Measurements from ENCODE around the gene HNRNPA1. TPM values are rescaled to one million over a fixed set of nuclear protein-coding genes. Genes with fewer than 3 reads are reported as not detected.

Gene HNRNPA1
- total and polyA plus RNA-seq, 2 donors (not counting 3 experiments of a cell fraction or from before 2014, with no cell fraction given): 566 to 1,470 TPM

DNA sequence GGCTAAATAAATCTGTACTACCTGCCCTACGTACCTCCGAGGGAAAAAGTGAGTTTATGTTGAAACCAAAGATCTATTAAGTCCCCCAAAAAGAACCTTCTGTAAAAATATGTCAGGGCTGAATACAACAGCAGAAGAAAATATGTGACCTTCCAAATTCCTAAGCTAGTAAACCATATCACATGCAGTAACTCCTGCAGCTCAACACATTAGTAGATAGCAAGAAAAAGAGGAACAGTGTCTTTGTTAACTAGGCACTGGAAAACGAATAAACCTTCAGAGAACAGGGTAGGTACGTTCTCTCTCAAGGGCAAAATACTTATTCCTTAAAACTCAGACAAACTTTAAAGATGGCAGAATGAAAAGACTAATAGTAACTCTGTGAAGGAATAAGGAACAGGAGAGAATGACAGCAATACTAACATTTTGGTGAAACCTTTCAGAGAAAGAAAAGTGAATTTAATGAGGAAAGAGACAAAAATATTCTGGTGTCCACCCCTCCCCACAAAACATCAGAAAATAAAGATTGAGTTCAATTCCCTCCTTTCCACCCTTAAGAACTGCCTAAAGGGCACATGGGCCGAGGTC lies 18.6 kb upstream of the HNRNPA1 start:
- CTCF ChIA-PET: interaction anchor here (1.0 to 4.0 kb wide), 4 partner anchors 10 to 63 kb away, joined by 3 to 41 read pairs (median 6); partner anchors contain the start of gene COPZ1
- H3K4me3 ChIP-seq (replicated peaks in 1 of 3; ENCODE audit: insufficient read depth in 1 of 3, low read depth in 1 of 3, low read length in 3 of 3): no peak overlapping the region
- peak overlapping the region; percentile 1 for H3K27ac ChIP-seq (ENCODE audit: insufficient read depth, low read depth, low read length)
- H3K4me1 ChIP-seq (ENCODE audit: control insufficient read depth, extremely low read depth, insufficient read depth, low read length): peaks cover 40% of the 10 kb centered on the region
- no peak for TF ChIP-seq JUN (IDR thresholded peaks at IDR 0.05; ENCODE audit: borderline replicate concordance, insufficient read depth, insufficient read length, low read depth)
- TF ChIP-seq, protein P1, sequence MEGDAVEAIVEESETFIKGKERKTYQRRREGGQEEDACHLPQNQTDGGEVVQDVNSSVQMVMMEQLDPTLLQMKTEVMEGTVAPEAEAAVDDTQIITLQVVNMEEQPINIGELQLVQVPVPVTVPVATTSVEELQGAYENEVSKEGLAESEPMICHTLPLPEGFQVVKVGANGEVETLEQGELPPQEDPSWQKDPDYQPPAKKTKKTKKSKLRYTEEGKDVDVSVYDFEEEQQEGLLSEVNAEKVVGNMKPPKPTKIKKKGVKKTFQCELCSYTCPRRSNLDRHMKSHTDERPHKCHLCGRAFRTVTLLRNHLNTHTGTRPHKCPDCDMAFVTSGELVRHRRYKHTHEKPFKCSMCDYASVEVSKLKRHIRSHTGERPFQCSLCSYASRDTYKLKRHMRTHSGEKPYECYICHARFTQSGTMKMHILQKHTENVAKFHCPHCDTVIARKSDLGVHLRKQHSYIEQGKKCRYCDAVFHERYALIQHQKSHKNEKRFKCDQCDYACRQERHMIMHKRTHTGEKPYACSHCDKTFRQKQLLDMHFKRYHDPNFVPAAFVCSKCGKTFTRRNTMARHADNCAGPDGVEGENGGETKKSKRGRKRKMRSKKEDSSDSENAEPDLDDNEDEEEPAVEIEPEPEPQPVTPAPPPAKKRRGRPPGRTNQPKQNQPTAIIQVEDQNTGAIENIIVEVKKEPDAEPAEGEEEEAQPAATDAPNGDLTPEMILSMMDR (IDR thresholded peaks at IDR 0.05; ENCODE audit: extremely low read depth in 1 of 2, insufficient read depth in 1 of 2, low read depth in 1 of 2, low read length in 2 of 2): no peak
- POLR2A ChIA-PET: interaction anchor here (6.6 kb wide), 1 partner anchor 19 kb away, joined by 29 read pairs; the partner anchor contains the start of genes CBX5 and HNRNPA1
- no peak overlapping the region for H3K9ac ChIP-seq (replicated peaks; ENCODE audit: extremely low read depth, insufficient read depth, low read length)
- H3K36me3 ChIP-seq (ENCODE audit: control insufficient read depth in 2 of 2, extremely low read depth in 1 of 2, insufficient read depth in 2 of 2, low read length in 2 of 2): peaks cover 3 to 4% of the 10 kb centered on the region in 2 experiments
- dilution Hi-C loops (cut with MboI; ENCODE audit: extremely low pct_ligation_motif_present, low sequenced_read_pairs): no loop called here
- no TSS peak for BruUV-seq (replicated peaks)
- no peak overlapping the region for H2AFZ ChIP-seq (ENCODE audit: low read depth, low read length)
- peaks cover 32% of the 10 kb centered on the region for H3K79me2 ChIP-seq (ENCODE audit: control insufficient read depth, insufficient read depth, low read length)
- FAIRE-seq (no peak), DNase-seq (ENCODE audit: low read depth, low spot score) (no peak)
- no peaks in the 10 kb centered on the region for H3K27me3 ChIP-seq (ENCODE audit: control insufficient read depth in 2 of 2, insufficient read depth in 2 of 2, low read length in 2 of 2)
- no peaks in the 10 kb centered on the region for H4K20me1 ChIP-seq (replicated peaks; ENCODE audit: control insufficient read depth, extremely low read depth, insufficient read depth, low read length)
- intact Hi-C loops (cut with micrococcal nuclease): no loop called here
- no peaks in the 10 kb centered on the region for H3K9me3 ChIP-seq (replicated peaks; ENCODE audit: control insufficient read depth, insufficient read depth, low read length)
- no peaks in the 10 kb centered on the region for H3K9me1 ChIP-seq (replicated peaks; ENCODE audit: control insufficient read depth, extremely low read depth, insufficient read depth, low read length)
- peak overlapping the region; percentile 34 for H3K4me2 ChIP-seq (ENCODE audit: insufficient read depth, low read length)

DNA sequence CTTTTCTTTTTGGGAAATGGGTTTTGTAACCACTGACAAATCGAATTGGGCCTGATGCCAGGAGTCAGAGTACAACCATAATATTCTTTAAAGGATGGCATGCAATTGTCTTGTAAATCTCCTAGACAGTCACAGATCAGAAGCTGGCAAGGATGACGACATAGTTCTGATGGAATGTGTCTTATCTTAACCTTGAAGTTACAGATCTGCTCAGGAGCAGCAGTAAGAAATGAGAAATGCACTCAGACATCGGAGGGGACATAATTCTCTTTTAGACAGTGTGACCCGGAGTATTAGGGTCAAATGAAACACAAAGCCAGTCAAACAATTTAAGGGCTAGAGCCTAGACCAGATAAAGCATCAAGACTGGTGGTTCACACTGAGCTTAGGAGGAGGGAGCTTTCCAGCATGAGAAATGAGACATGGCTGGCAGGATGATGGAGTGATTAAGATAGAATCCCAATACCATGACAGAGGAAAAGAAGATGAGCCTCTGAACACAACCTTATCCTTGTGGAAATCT lies 18.1 kb upstream of the HNRNPA1 start:
- CTCF ChIA-PET: interaction anchor here (0.8 to 4.0 kb wide), 5 partner anchors 8 to 62 kb away, joined by 3 to 41 read pairs (median 4); partner anchors contain the start of gene COPZ1
- FAIRE-seq: no peak
- peak overlapping the region; percentile 1 for H3K27ac ChIP-seq (ENCODE audit: insufficient read depth, low read depth, low read length)
- H3K9me3 ChIP-seq (replicated peaks; ENCODE audit: control insufficient read depth, insufficient read depth, low read length): no peaks in the 10 kb centered on the region
- peak; percentile 54 for DNase-seq (ENCODE audit: low read depth, low spot score)
- H2AFZ ChIP-seq (ENCODE audit: low read depth, low read length): no peak overlapping the region
- H3K79me2 ChIP-seq (ENCODE audit: control insufficient read depth, insufficient read depth, low read length): peaks cover 30% of the 10 kb centered on the region
- no TSS peak for BruUV-seq (replicated peaks)
- peaks cover 40% of the 10 kb centered on the region for H3K4me1 ChIP-seq (ENCODE audit: control insufficient read depth, extremely low read depth, insufficient read depth, low read length)
- no peaks in the 10 kb centered on the region for H3K36me3 ChIP-seq (ENCODE audit: control insufficient read depth in 2 of 2, extremely low read depth in 1 of 2, insufficient read depth in 2 of 2, low read length in 2 of 2)
- POLR2A ChIA-PET: interaction anchor here (6.6 kb wide), 1 partner anchor 18 kb away, joined by 29 read pairs; the partner anchor contains the start of genes CBX5 and HNRNPA1
- intact Hi-C loops (cut with micrococcal nuclease): no loop called here
- H3K9me1 ChIP-seq (replicated peaks; ENCODE audit: control insufficient read depth, extremely low read depth, insufficient read depth, low read length): no peaks in the 10 kb centered on the region
- TF ChIP-seq, protein P1 (IDR thresholded peaks at IDR 0.05; ENCODE audit: extremely low read depth in 1 of 2, insufficient read depth in 1 of 2, low read depth in 1 of 2, low read length in 2 of 2): no peak
- TF ChIP-seq, protein P2, sequence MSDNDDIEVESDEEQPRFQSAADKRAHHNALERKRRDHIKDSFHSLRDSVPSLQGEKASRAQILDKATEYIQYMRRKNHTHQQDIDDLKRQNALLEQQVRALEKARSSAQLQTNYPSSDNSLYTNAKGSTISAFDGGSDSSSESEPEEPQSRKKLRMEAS (IDR thresholded peaks at IDR 0.05; ENCODE audit: insufficient read depth, insufficient read length): no peak
- TF ChIP-seq EZH2 (IDR thresholded peaks at IDR 0.05; ENCODE audit: borderline replicate concordance, low read depth, low read length, severe bottlenecking): no peak
- TF ChIP-seq GATA2 (IDR thresholded peaks at IDR 0.05; ENCODE audit: insufficient read depth, insufficient read length, low read depth, low read length): no peak
- TF ChIP-seq FOS (IDR thresholded peaks at IDR 0.05; ENCODE audit: borderline replicate concordance, insufficient read depth, low read length): no peak
- no peak for TF ChIP-seq JUN (IDR thresholded peaks at IDR 0.05; ENCODE audit: borderline replicate concordance, insufficient read depth, insufficient read length, low read depth)
- TF ChIP-seq POLR2AphosphoS5 (IDR thresholded peaks at IDR 0.05; ENCODE audit: insufficient read depth, low read depth, low read length): no peak
- TF ChIP-seq POLR2A (IDR thresholded peaks at IDR 0.05; ENCODE audit: low read depth, low read length): no peak
- TF ChIP-seq MYC (IDR thresholded peaks at IDR 0.05; ENCODE audit: low read depth, low read length): no peak
- H3K4me3 ChIP-seq (replicated peaks in 1 of 3; ENCODE audit: insufficient read depth in 1 of 3, low read depth in 1 of 3, low read length in 3 of 3): no peak overlapping the region
- H3K27me3 ChIP-seq (ENCODE audit: control insufficient read depth in 2 of 2, insufficient read depth in 2 of 2, low read length in 2 of 2): no peaks in the 10 kb centered on the region
- peak overlapping the region; percentile 34 for H3K4me2 ChIP-seq (ENCODE audit: insufficient read depth, low read length)
- dilution Hi-C loops (cut with MboI; ENCODE audit: extremely low pct_ligation_motif_present, low sequenced_read_pairs): no loop called here
- no peaks in the 10 kb centered on the region for H4K20me1 ChIP-seq (replicated peaks; ENCODE audit: control insufficient read depth, extremely low read depth, insufficient read depth, low read length)
- H3K9ac ChIP-seq (replicated peaks; ENCODE audit: extremely low read depth, insufficient read depth, low read length): no peak overlapping the region
